GM12892 (cell line): ENCODE measurements around the gene DDTL.
"Not testable (repeated sequence)": the region's sequence is repeated elsewhere in the genome, so short reads cannot be mapped to it uniquely, and the experiment has no call there.

ENCODE experiments used
- DNase-seq: peaks from one replicate; pipeline ENCODE4 v3.0.0; 2011; ENCODE audit not compliant: insufficient read length
- FAIRE-seq: peaks from 2 replicates; lab custom pipeline; 2011; peaks lifted over from hg19 to GRCh38; lab: Jason Lieb, UNC
- POLR2A ChIP-seq: IDR thresholded peaks from 2 replicates; pipeline ENCODE4 v1.6.1; 2011; ENCODE audit warnings: low read depth, low read length, control low read depth
- POLR2AphosphoS5 ChIP-seq: IDR thresholded peaks from 2 replicates; pipeline ENCODE4 v1.6.1; 2011; ENCODE audit warnings: low read depth, low read length, control low read depth
- TAF1 ChIP-seq: IDR thresholded peaks from 2 replicates; pipeline ENCODE4 v1.6.1; 2011; ENCODE audit warnings: low read depth, mild to moderate bottlenecking, control low read depth, low read length, borderline replicate concordance

Gene DDTL

DNA sequence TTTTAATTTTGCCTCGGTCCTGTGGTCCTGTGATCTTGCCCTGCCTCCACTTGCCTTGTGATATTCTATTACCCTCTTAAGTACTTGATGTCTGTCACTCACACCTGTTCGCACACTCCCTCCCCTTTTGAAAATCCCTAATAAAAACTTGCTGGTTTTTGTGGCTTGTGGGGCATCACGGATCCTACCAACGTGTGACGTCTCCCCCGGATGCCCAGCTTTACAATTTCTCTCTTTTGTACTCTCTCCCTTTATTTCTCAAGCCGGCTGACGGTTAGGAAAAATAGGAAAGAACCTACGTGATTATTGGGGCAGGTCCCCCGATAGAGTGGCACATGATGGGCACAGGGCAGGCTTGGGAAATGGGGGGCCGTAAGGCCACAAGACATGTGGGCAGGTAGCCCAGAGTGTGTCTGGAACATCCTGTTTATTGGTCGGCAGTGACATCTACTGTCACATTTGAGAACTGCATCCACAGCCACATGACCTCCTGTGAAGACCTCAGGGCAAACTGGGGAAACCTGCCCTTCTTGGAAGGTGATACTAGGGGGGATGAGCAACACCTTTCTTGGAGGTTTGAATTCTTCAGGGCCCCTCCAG lies 10.3 kb upstream of the DDTL start:
- FAIRE-seq: peak; percentile 93
- peak; percentile 45 for DNase-seq

DNA sequence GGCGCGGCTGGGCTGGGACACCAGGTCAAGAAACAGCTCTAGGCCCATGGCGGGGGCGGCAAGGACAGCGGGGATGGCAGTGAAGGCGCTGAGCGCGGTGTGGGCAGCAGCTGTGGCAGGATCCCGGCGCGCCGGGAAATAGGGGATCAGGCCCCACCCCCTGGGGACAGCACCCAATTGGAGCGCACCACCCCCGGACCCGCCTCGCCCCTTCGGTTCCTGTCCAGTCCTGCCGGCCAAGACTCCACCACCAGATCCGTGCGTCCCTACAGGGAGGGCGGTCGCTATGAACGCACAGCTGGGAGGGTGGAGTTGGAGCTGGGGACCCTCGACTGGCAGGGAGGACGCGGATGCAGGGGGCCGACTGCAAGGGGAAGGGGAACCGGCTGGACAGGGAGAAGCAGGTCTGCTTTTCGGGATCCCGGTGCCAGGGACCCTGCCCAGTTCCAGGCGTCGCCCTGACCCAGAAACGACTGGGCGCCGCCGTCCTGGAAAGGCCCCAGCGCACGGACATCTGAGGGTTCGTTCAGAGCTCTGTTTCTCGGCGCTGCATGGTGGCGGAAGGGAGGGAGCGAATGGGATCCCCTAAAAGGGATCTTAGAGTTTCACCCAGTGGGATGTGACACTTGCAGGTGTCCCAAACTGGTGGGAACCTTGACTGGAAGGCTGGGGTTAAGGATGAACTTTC lies 5.5 kb upstream of the DDTL start, which contains the start of gene GSTT2B:
Gene GSTT2B, minus strand, starts transcription at position 112 of the 688 bp plus-strand sequence. Its CDS starts 64 bp downstream, at position 48.
- not testable (repeated sequence) for FAIRE-seq, DNase-seq

DNA sequence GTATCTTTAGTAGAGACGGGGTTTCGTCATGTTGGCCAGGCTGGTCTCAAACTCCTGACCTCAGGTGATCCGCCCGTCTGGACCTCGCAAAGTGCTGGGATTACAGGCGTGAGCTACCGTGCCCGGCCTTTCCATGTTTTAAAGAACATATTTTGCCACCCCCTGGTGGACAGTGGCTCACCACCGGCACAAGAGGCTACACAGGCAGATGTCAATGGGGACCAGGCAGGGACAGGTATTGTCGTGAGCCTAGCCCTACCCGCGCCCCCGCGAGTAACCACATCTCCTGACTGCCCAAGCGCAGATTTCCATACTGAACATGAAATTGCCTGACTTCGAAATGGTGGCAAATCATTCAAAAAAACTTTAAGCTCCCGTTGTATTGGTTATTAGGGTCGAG lies 594 bp upstream of the DDTL start:
- FAIRE-seq: peak; percentile 91
- not testable (repeated sequence) for DNase-seq

DNA sequence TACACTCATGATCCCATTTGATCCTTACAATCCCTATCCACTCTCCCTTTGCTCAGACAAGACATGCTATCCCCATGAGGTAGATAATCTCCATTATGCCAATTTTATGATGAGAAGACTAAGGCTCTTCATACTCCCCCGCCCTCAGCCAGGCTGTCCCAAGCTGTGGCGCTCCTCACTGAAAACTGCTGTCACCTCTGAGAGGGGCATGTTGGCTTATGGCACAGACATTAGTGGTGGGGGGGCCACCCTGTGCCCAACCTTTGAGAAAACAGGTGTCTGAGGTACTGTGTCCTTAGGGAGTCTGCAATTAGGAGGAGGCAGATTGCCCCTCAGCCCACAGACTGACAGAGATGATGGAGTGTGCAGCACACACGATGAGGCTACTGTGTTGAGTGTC lies 2.4 kb downstream of the DDTL start:
- FAIRE-seq: no peak
- DNase-seq: no peak
- TF ChIP-seq POLR2AphosphoS5 (no peak), POLR2A (no peak), TAF1 (no peak)

DNA sequence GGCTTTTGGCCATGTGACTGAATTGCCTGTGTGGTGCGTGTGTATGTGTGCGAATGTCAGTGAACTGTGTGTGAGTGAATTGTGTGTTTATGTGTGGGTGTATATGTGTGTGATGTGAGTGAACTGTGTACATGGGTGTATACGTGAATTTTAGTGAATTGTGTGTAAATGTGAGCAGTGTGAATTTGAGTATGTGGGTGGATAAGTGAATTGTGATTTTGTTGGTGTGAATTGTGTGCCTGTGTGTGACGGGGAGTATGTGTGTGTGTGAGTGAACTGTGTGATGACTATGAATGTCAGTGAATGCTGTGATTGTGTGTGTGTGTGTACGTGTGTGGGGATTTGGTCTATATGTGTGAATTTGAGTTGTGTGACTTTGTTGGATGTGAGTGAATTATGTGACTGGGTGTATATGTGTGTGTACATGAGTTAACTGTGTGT lies 3.5 kb downstream of the DDTL start:
- no peak; the same call in 1 of the 2 replicates for TF ChIP-seq POLR2AphosphoS5
- no peak; the same call in 1 of the 2 replicates for TF ChIP-seq POLR2A
- no peak for TF ChIP-seq TAF1
- FAIRE-seq (no peak), DNase-seq (no peak)

DNA sequence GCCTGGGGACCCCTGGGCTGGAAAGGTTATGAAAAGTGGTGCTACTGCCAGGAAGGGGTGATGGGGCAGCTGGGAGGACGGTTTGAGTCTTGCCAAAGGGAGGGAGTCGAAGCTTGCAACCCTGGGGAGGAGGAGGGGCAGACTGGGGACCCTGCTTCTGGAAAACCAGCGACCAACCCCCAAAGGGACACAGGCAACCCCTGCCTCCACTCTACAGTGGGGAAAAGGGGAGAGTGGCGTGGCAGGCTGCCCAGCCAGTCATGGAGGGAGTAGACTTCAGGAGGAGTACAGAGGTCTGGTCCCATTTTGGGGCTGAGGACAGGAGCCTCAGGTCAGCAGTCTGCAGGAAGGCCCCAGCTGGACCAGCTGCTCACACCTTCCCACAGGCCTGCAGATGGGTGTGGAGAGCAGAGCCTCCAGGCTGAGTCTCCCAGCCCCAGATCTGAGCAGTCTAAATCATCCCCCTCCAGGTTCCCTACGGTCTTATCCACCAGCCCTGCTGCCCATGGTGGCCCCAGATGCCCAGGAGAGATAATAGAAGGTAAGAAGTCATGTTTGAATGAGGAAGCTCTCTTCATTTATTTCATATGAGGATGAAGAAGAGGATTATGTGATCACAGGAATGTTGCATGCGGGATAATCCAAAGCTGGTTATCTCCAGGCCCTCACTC lies 4.3 kb downstream of the DDTL start:
- no peak for FAIRE-seq
- TF ChIP-seq POLR2AphosphoS5: no peak; the same call in 1 of the 2 replicates
- no peak for TF ChIP-seq TAF1
- no peak for TF ChIP-seq POLR2A
- DNase-seq: no peak

DNA sequence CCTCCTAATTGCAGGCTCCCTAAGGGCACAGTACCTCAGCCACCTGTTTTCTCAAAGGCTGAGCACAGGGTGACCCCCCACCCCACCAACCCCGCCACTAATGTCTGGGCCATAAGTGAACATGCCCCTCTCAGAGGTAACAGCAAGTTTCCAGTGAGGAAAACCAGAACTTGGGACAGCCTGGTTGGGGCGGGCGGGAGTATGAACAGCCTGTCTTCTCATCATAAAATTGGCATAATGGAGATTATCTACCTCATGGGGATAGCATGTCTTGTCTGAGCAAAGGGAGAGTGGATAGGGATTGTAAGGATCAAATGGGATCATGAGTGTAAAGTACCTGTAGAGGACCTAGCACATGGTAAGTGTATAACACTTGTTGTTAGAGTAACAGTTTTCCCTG lies 5.2 kb downstream of the DDTL start:
- not testable (repeated sequence) for DNase-seq, FAIRE-seq

DNA sequence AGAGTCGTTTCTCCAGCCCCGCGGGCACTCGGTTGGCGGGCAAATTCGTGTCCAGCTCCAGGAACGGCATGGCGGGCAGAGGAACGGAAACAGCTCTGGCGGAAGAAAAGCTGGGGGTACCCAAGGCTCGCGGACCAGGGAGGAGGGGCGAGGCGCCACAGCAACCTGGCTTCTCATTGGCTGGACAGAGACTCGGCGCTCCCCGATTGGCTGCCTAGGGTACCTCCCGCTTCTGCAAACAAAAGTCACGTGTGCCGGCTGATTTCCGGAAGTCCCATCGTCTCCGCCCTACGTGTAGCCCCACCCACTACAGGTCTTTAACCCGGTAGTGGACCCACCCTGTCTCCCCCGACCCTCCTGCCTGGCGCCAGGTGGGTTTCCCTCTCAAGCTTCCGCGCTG lies 7.7 kb downstream of the DDTL start, which contains the start of gene DDT:
Gene DDT, minus strand, starts transcription at position 97 of the 400 bp plus-strand sequence. Its CDS starts 27 bp downstream, at position 70.
- peak; percentile 99 for FAIRE-seq
- DNase-seq: not testable (repeated sequence)

DNA sequence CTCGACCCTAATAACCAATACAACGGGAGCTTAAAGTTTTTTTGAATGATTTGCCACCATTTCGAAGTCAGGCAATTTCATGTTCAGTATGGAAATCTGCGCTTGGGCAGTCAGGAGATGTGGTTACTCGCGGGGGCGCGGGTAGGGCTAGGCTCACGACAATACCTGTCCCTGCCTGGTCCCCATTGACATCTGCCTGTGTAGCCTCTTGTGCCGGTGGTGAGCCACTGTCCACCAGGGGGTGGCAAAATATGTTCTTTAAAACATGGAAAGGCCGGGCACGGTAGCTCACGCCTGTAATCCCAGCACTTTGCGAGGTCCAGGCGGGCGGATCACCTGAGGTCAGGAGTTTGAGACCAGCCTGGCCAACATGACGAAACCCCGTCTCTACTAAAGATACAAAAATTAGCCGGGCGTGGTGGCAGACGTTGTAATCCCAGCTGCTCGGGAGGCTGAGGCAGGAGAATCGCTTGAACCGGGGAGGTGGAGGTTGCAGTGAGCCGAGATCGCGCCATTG lies 8.2 kb downstream of the DDTL start:
- not testable (repeated sequence) for DNase-seq, FAIRE-seq

DNA sequence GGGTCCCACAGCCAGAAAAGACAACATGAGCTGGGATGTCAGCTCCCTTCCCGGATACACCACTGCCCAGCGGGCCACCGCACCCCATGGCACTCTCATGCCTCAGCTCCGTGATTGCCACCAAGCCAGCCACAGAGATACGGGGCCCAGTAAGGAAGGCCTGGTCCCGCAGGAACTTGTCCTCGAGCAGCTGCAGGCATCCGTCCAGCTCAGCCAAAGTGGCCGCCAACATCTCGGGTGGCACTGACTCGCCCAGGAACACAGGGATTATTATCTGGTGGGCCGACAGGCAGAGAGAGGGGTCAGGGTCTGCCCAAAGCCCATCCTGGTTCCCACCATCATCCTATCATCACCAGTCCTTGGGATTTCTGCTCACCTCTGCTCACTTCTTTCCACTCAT lies 10.6 kb downstream of the DDTL start:
- not testable (repeated sequence) for FAIRE-seq, DNase-seq

DNA sequence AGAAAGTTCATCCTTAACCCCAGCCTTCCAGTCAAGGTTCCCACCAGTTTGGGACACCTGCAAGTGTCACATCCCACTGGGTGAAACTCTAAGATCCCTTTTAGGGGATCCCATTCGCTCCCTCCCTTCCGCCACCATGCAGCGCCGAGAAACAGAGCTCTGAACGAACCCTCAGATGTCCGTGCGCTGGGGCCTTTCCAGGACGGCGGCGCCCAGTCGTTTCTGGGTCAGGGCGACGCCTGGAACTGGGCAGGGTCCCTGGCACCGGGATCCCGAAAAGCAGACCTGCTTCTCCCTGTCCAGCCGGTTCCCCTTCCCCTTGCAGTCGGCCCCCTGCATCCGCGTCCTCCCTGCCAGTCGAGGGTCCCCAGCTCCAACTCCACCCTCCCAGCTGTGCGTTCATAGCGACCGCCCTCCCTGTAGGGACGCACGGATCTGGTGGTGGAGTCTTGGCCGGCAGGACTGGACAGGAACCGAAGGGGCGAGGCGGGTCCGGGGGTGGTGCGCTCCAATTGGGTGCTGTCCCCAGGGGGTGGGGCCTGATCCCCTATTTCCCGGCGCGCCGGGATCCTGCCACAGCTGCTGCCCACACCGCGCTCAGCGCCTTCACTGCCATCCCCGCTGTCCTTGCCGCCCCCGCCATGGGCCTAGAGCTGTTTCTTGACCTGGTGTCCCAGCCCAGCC lies 13.0 kb downstream of the DDTL start, which contains the start of gene GSTT2:
Gene GSTT2, plus strand, starts transcription at position 578 of the 684 bp plus-strand sequence.
- not testable (repeated sequence) for DNase-seq, FAIRE-seq

DNA sequence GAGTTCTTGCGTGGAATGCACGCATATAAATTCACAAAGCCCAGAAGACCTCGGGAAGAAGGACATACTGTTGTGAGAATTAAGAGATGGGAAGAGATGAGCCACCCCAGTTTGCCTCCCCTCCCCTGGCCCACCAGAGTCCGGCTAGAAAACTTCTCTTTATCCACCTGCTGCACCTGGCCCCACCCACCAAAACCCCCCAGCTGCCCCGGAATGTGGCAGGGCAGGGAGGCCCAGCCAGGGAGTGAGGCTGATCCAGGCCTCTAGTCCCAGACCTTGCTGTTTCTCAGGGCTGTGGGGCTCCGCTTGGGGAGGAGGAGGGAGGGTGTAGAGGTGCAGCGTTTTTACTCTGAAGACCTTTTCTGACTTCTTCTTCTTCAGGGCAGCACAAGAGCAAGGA lies 13.9 kb downstream of the DDTL start:
- not testable (repeated sequence) for FAIRE-seq, DNase-seq

DNA sequence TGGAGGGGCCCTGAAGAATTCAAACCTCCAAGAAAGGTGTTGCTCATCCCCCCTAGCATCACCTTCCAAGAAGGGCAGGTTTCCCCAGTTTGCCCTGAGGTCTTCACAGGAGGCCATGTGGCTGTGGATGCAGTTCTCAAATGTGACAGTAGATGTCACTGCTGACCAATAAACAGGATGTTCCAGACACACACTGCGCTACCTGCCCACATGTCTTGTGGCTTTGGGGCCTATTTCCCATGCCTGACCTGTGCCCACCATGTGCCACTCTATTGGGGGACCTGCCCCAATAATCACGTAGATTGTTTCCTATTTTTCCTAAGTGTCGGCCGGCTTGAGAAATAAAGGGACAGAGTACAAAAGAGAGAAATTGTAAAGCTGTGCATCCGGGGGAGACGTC lies 17.7 kb downstream of the DDTL start:
- no peak for TF ChIP-seq POLR2AphosphoS5
- no peak for TF ChIP-seq POLR2A
- no peak for TF ChIP-seq TAF1

DNA sequence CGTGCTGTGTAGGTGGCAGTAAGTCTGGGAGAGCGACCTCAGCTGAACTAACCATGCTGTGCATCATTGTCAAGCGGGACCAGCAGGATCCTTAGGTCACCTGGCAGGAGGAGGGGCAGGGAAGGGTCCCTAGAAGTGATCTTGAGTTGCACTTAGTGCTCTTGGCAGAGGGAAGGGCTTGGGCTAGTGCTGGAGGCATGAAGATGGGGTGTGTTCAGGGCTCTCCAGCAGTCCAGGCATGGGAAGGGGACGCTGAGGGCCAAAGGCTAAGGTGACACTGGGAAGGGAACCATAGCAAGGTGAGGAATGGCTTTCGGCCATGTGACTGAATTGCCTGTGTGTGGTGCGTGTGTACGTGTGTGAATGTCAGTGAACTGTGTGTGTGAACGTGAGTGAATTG lies 19.4 kb downstream of the DDTL start:
- not testable (repeated sequence) for DNase-seq, FAIRE-seq

More for the DNA sequence above, 17.7 kb downstream of the DDTL start:
- no peak for DNase-seq
- peak; percentile 84 for FAIRE-seq

DNA sequence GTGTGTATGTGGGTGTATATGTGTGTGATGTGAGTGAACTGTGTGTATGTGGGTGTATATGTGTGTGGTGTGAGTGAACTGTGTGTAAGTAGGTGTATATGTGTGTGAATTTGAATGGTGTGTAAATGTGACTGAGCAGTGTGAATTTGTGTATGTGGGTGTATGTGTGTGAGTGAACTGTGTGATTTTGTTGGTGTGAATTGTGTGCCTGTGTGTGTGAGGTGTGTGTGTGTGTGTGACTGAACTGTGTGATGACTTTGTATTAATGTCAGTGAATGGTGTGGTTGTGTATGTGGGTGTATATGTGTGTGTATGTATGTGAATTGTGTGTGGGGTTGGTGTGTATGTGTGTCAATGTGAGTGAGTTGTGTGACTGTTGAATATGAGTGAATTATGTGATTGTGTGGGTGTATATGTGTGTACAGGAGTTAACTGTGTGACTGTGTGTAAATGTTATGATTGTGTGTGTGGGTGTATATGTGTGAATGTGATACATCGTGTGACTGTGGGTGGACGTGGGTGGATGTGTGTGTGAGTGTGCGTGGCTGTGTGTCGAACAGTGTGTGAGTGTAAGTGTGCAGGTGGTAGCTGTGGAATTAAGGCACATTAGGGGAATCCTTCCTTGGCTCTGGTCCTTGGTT lies 20.0 kb downstream of the DDTL start:
- not testable (repeated sequence) for FAIRE-seq, DNase-seq

DNA sequence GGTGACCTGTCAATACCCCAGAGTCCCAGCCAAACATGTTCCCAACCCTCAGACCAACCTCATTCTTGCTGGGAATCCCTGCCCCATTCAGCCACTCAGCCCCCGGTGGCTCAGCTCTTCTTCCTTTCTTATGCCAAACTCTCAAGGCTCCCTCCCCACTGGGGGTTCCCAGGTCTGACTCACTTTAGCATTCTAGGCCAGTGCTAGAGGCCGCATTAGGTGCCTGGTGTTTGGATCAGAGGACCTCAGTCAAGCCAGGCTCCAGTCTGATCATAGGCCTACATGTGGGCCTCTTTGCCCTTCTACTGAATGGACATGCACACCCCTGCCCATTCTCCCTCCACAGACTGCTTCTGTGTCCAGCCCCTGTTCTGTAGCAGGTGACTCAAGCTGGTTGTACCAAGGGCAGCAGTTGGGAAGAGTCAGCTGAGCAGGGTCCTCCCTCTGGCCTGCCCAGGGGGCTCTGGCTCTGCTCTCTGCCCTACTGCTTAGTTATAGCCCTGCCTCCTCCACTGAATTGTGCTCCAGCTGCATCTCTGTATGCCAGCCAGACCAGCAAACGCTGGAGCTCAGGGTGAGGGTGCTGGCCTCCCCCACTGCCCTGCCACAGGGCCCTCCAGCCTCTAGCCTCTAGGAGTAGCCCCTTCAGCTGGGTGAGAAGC lies 23.0 kb downstream of the DDTL start:
- not testable (repeated sequence) for FAIRE-seq, DNase-seq

DNA sequence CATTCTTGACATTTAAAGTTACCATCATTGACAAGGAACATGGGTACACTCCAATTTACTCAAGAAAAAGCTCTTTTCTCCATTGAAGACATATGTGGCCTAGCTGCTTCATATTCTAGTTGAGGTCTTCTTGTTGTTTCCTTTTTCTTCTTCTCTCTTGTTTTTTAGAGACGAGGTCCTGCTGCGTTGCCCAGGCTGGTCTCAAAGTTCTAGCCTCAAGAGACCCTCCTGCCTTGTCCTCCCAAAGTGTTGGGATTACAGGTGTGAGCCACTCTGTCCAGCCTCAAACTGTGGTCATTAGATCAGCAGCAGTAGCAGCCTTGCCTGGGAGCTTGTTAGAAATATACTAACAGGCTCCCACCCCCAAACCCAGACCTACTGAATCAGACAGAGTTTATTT lies 26.4 kb downstream of the DDTL start:
- not testable (repeated sequence) for DNase-seq, FAIRE-seq
